K562 (cell line): ENCODE data around the gene ARHGAP18. TPM values are rescaled to one million over a fixed set of nuclear protein-coding genes. Genes with fewer than 3 reads are reported as not detected.
A peak's percentile ranks its signal among the peaks of the same experiment; 100 is the strongest.

Experiments used
- ARID1B ChIP-seq: fragments of 450-650 bp; IDR thresholded peaks from 2 replicates; pipeline ENCODE4 v1.6.1; 2016; ENCODE audit warnings: antibody characterized with exemption, mild to moderate bottlenecking, inconsistent platforms
- BCL6 ChIP-seq: fragments of 250-450 bp; sonication (Bioruptor Pico); IDR thresholded peaks from 2 replicates; pipeline ENCODE4 v1.4.0; 2020
- CBFB ChIP-seq: sonication (generic); formaldehyde crosslinking; IDR thresholded peaks from 2 replicates; pipeline ENCODE4 v1.4.0; 2020; ENCODE audit warnings: mild to moderate bottlenecking, missing genetic modification reagents
- COPS2 ChIP-seq: fragments of 450-650 bp; conservative IDR thresholded peaks from 2 replicates; pipeline ENCODE4 v1.6.1; 2016; ENCODE audit warnings: mild to moderate bottlenecking, moderate library complexity
- CREBBP ChIP-seq: IDR thresholded peaks from one replicate; pipeline ENCODE4 v1.6.1; 2012; ENCODE audit warnings: low read depth, mild to moderate bottlenecking, control low read depth, inconsistent platforms, low read length
- GABPA ChIP-seq: fragments of 200-800 bp; sonication (Bioruptor generic); conservative IDR thresholded peaks from 2 replicates; pipeline ENCODE4 v1.6.1; 2016; ENCODE audit warnings: low read depth, missing genetic modification characterization, missing compliant biosample characterization
- JUN ChIP-seq, 2 experiments: sonication (generic) in 1 of 2; formaldehyde crosslinking in 1 of 2; IDR thresholded peaks; 2 replicates each; pipeline versions ENCODE4 v1.6.1 to v1.8.0; 2012 to 2022; ENCODE audit warnings: borderline replicate concordance in 2 of 2, mild to moderate bottlenecking in 2 of 2, improper control_type of control experiment in 1 of 2, low read depth in 1 of 2, low read length in 1 of 2, missing genetic modification reagents in 1 of 2
- KLF6 ChIP-seq: fragments of 250-450 bp; sonication (Bioruptor Pico); IDR thresholded peaks from 2 replicates; pipeline ENCODE4 v1.4.0; 2020; ENCODE audit warnings: mild to moderate bottlenecking, moderate library complexity, borderline replicate concordance
- SP2 ChIP-seq: IDR thresholded peaks from 2 replicates; pipeline ENCODE4 v1.6.1; 2011; ENCODE audit warnings: mild to moderate bottlenecking, low read depth, low read length, moderate library complexity; ENCODE audit not compliant: poor library complexity, severe bottlenecking; ENCODE audit errors: extremely low read depth
- TAF7 ChIP-seq: fragments of 450-650 bp; IDR thresholded peaks from 2 replicates; pipeline ENCODE4 v1.6.1; 2016; ENCODE audit warnings: missing genetic modification characterization, missing compliant biosample characterization
- THRB ChIP-seq: fragments of 450-650 bp; formaldehyde crosslinking; conservative IDR thresholded peaks from 2 replicates; pipeline ENCODE4 v1.4.0; 2022; ENCODE audit warnings: mild to moderate bottlenecking, missing genetic modification characterization
- TRIM28 ChIP-seq: fragments of 450-650 bp; IDR thresholded peaks from 2 replicates; pipeline ENCODE4 v1.6.1; 2017
- ZBTB49 ChIP-seq: sonication (generic); formaldehyde crosslinking; IDR thresholded peaks from 2 replicates; pipeline ENCODE4 v1.8.0; 2022; ENCODE audit warnings: missing genetic modification reagents, mild to moderate bottlenecking, borderline replicate concordance
- ZNF316 ChIP-seq: fragments of 450-650 bp; IDR thresholded peaks from 2 replicates; pipeline ENCODE4 v1.6.1; 2016
- polyA plus RNA-seq, 8 experiments: library from polyadenylated mRNA; depleted of rRNA in 4 of 8; stranded (reverse) in 5 of 8; unstranded in 3 of 8; fragments of >200 nt; fragmentation: Nextera tagmentation in 2 of 8; fragmentation: Illumina TruSeq in 1 of 8; extraction: Ambion mirVana in 2 of 8; extraction: Trizol in 1 of 8; gene quantifications; 2 replicates each; pipeline versions ENCODE4 v1.2.1 to v1.2.3, GENCODE V29; 2011 to 2014; ENCODE audit warnings: inconsistent platforms in 1 of 8, missing spikeins in 1 of 8
- total RNA-seq, 7 experiments: library from RNA; depleted of rRNA in 6 of 7; stranded (reverse); fragments of >200 nt in 6 of 7; fragmentation: Illumina TruSeq in 2 of 7; extraction: Trizol in 2 of 7; gene quantifications; 2 replicates each; pipeline versions ENCODE4 v1.2.1 to v1.2.3, GENCODE V29; 2011 to 2021; ENCODE audit warnings: low replicate concordance in 1 of 7
- TF ChIP-seq, protein P1 (sequence below): IDR thresholded peaks from 3 replicates; pipeline ENCODE4 v1.6.1; 2011; ENCODE audit warnings: borderline replicate concordance, mild to moderate bottlenecking, moderate library complexity; ENCODE audit not compliant: insufficient read length; ENCODE audit errors: extremely low read depth
- TF ChIP-seq, protein P2 (sequence below), 2 experiments: fragments of 450-650 bp; IDR thresholded peaks; 2 replicates each; pipeline ENCODE4 v1.6.1; 2018; ENCODE audit warnings: mild to moderate bottlenecking in 2 of 2, low read depth in 1 of 2; ENCODE audit not compliant: partially characterized antibody in 2 of 2

The ARHGAP18 gene
- total and polyA plus RNA-seq, 9 of the 15 experiments (the other 6 are each of a cell fraction or from before 2014, with no cell fraction given): 13.3 to 29.7 (median 21.1) TPM

- peak; percentile 22; the same call in 1 of the 2 replicates for TF ChIP-seq ARID1B
- TF ChIP-seq COPS2: no peak
- no peak for TF ChIP-seq CBFB (CRISPR knock-in tag)
- TF ChIP-seq SP2: no peak
- TF ChIP-seq GABPA (tag): no peak
- no peak for TF ChIP-seq TRIM28
- no peak for TF ChIP-seq ZBTB49
- TF ChIP-seq, protein P1, sequence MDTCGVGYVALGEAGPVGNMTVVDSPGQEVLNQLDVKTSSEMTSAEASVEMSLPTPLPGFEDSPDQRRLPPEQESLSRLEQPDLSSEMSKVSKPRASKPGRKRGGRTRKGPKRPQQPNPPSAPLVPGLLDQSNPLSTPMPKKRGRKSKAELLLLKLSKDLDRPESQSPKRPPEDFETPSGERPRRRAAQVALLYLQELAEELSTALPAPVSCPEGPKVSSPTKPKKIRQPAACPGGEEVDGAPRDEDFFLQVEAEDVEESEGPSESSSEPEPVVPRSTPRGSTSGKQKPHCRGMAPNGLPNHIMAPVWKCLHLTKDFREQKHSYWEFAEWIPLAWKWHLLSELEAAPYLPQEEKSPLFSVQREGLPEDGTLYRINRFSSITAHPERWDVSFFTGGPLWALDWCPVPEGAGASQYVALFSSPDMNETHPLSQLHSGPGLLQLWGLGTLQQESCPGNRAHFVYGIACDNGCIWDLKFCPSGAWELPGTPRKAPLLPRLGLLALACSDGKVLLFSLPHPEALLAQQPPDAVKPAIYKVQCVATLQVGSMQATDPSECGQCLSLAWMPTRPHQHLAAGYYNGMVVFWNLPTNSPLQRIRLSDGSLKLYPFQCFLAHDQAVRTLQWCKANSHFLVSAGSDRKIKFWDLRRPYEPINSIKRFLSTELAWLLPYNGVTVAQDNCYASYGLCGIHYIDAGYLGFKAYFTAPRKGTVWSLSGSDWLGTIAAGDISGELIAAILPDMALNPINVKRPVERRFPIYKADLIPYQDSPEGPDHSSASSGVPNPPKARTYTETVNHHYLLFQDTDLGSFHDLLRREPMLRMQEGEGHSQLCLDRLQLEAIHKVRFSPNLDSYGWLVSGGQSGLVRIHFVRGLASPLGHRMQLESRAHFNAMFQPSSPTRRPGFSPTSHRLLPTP: no peak
- TF ChIP-seq ZNF316: no peak
- TF ChIP-seq, protein P2, sequence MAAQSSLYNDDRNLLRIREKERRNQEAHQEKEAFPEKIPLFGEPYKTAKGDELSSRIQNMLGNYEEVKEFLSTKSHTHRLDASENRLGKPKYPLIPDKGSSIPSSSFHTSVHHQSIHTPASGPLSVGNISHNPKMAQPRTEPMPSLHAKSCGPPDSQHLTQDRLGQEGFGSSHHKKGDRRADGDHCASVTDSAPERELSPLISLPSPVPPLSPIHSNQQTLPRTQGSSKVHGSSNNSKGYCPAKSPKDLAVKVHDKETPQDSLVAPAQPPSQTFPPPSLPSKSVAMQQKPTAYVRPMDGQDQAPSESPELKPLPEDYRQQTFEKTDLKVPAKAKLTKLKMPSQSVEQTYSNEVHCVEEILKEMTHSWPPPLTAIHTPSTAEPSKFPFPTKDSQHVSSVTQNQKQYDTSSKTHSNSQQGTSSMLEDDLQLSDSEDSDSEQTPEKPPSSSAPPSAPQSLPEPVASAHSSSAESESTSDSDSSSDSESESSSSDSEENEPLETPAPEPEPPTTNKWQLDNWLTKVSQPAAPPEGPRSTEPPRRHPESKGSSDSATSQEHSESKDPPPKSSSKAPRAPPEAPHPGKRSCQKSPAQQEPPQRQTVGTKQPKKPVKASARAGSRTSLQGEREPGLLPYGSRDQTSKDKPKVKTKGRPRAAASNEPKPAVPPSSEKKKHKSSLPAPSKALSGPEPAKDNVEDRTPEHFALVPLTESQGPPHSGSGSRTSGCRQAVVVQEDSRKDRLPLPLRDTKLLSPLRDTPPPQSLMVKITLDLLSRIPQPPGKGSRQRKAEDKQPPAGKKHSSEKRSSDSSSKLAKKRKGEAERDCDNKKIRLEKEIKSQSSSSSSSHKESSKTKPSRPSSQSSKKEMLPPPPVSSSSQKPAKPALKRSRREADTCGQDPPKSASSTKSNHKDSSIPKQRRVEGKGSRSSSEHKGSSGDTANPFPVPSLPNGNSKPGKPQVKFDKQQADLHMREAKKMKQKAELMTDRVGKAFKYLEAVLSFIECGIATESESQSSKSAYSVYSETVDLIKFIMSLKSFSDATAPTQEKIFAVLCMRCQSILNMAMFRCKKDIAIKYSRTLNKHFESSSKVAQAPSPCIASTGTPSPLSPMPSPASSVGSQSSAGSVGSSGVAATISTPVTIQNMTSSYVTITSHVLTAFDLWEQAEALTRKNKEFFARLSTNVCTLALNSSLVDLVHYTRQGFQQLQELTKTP (IDR thresholded peaks at IDR 0.05; ENCODE audit: low read depth in 1 of 2, partially characterized antibody in 2 of 2): peak in 1 of 2 experiments; percentile 32
- TF ChIP-seq TAF7 (tag): no peak
- peak; percentile 74; the same call in 1 of the 2 replicates for TF ChIP-seq JUN (IDR thresholded peaks at IDR 0.05; ENCODE audit: borderline replicate concordance, low read depth, low read length)
- TF ChIP-seq JUN (CRISPR knock-in tag; IDR thresholded peaks at IDR 0.05; ENCODE audit: borderline replicate concordance): no peak
- TF ChIP-seq THRB: 0 out of 2 replicates have a peak, but pooled peaks have one; percentile 19
- TF ChIP-seq BCL6 (CRISPR knock-in tag): no peak
- TF ChIP-seq CREBBP: no peak
- 0 out of 2 replicates have a peak, but pooled peaks have one; percentile 33 for TF ChIP-seq KLF6
Observed at GRCh38 chr6:129744201-129744879, 34.4 kb upstream of the ARHGAP18 start (continued).
